Neural progenitor cell (in vitro differentiated cells): ENCODE results near the gene OPHN1. TPM values are rescaled to one million over a fixed set of nuclear protein-coding genes. Genes with fewer than 3 reads are reported as not detected.
"Not testable (repeated sequence)": the region's sequence is repeated elsewhere in the genome, so short reads cannot be mapped to it uniquely, and the experiment has no call there.

Experiments
- DNase-seq: peaks from one replicate; pipeline ENCODE4 v3.0.0-alpha.2; 2016; ENCODE audit warnings: low spot score
- H2AFZ ChIP-seq: fragments of 200-600 bp; sonication (generic); replicated peaks from 2 replicates; pipeline ENCODE4 v1.6.1; 2016; ENCODE audit warnings: antibody characterized with exemption
- H3F3A ChIP-seq: fragments of 200-600 bp; sonication (generic); 2 replicates; pipeline ENCODE4 v1.6.1; 2016; ENCODE audit warnings: antibody characterized with exemption, low read depth
- H3K27ac ChIP-seq: fragments of 200-600 bp; sonication (generic); 2 replicates; pipeline ENCODE4 v1.5.1; 2016; ENCODE audit warnings: mild to moderate bottlenecking
- H3K27me3 ChIP-seq: fragments of 200-600 bp; sonication (generic); 2 replicates; pipeline ENCODE4 v1.6.1; 2016; ENCODE audit warnings: mild to moderate bottlenecking, moderate library complexity
- H3K36me3 ChIP-seq: fragments of 200-600 bp; sonication (generic); 2 replicates; pipeline ENCODE4 v1.5.1; 2016
- H3K4me1 ChIP-seq: fragments of 200-600 bp; sonication (generic); 2 replicates; pipeline ENCODE4 v1.6.1; 2016; ENCODE audit warnings: mixed run types
- H3K4me2 ChIP-seq: fragments of 200-600 bp; sonication (generic); 2 replicates; pipeline ENCODE4 v1.6.1; 2016
- H3K4me3 ChIP-seq: fragments of 200-600 bp; sonication (generic); 2 replicates; pipeline ENCODE4 v1.5.1; 2016
- H3K79me2 ChIP-seq: fragments of 200-600 bp; sonication (generic); 2 replicates; pipeline ENCODE4 v1.6.1; 2016; ENCODE audit warnings: low read depth
- H3K9ac ChIP-seq: fragments of 200-600 bp; sonication (generic); 2 replicates; pipeline ENCODE4 v1.6.1; 2016
- H3K9me3 ChIP-seq: fragments of 200-600 bp; sonication (generic); 2 replicates; pipeline ENCODE4 v1.5.1; 2016; ENCODE audit warnings: low read depth
- H4K20me1 ChIP-seq: fragments of 200-600 bp; sonication (generic); 2 replicates; pipeline ENCODE4 v1.6.1; 2016; ENCODE audit warnings: low read depth
- H3K27ac Mint-ChIP-seq: 3 replicates; pipeline ENCODE4 v1.8.0; 2021; ENCODE audit warnings: mixed read lengths
- H3K27me3 Mint-ChIP-seq: 2 replicates; pipeline ENCODE4 v1.8.0; 2022; ENCODE audit warnings: low read depth, mild to moderate bottlenecking, inconsistent platforms, moderate library complexity, mixed read lengths; ENCODE audit not compliant: insufficient read depth
- H3K36me3 Mint-ChIP-seq: 3 replicates; pipeline ENCODE4 v1.8.0; 2021; ENCODE audit warnings: mixed read lengths
- H3K4me1 Mint-ChIP-seq: 3 replicates; pipeline ENCODE4 v1.8.0; 2021; ENCODE audit warnings: mixed read lengths
- H3K4me3 Mint-ChIP-seq: 3 replicates; pipeline ENCODE4 v1.8.0; 2021; ENCODE audit warnings: mild to moderate bottlenecking, moderate library complexity, mixed read lengths
- H3K9me3 Mint-ChIP-seq: 3 replicates; pipeline ENCODE4 v1.8.0; 2020; ENCODE audit warnings: mixed read lengths
- EZH2 ChIP-seq: fragments of 200-600 bp; sonication (generic); IDR thresholded peaks from 2 replicates; pipeline ENCODE4 v1.6.1; 2017; ENCODE audit warnings: antibody characterized with exemption, mild to moderate bottlenecking, moderate library complexity
- EZH2phosphoT487 ChIP-seq: fragments of 200-600 bp; sonication (generic); IDR thresholded peaks from 2 replicates; pipeline ENCODE4 v1.6.1; 2017; ENCODE audit warnings: antibody characterized with exemption
- total RNA-seq: library from RNA; depleted of rRNA; stranded (reverse); fragments of >200 nt; gene quantifications from 2 replicates; pipeline ENCODE4 v1.2.3, GENCODE V29; 2015; ENCODE audit warnings: low replicate concordance
- TF ChIP-seq, protein P1 (sequence below): fragments of 200-600 bp; sonication (generic); IDR thresholded peaks from 2 replicates; pipeline ENCODE4 v1.5.1; 2017; ENCODE audit warnings: antibody characterized with exemption, mild to moderate bottlenecking

The OPHN1 gene
- total RNA-seq, 1 donor from 2014 or later: 4.5 TPM

DNA sequence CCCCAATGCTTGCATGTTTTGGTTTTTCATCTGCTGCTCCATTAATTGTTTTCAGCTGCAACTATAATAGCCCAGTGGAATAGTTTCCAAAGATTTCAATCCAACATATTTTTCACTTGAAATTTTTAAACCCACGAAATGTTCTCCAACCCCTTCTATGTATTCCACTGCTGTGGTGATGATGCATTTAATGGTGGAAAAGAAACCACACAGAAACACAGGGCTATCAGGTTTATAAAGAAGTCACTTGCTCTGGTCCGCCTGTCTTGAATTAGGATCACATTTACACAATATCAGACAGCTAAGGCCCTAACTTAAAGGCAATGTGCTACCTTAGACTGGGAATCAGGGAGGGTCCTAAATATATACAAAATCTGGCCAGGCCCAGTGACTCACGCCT lies 35.0 kb downstream of the OPHN1 start:
- Mint-ChIP-seq H3K27ac (no peak overlapping the region), H3K4me3 (no peak overlapping the region), H3K4me1 (no peaks in the 10 kb centered on the region), H3K36me3 (no peaks in the 10 kb centered on the region), H3K9me3 (peaks cover 6% of the 10 kb centered on the region), H3K27me3 (peaks cover 4% of the 10 kb centered on the region)
- Histone ChIP-seq H3K4me2 (no peak overlapping the region), H3K27me3 (no peaks in the 10 kb centered on the region), H3K79me2 (no peaks in the 10 kb centered on the region), H3K9me3 (no peaks in the 10 kb centered on the region), H3K4me1 (no peaks in the 10 kb centered on the region), H2AFZ (no peak overlapping the region), H3K4me3 (no peak overlapping the region), H3K9ac (no peak overlapping the region), H3F3A (no peaks in the 10 kb centered on the region), H3K36me3 (no peaks in the 10 kb centered on the region), H3K27ac (no peak overlapping the region), H4K20me1 (no peaks in the 10 kb centered on the region)
- TF ChIP-seq EZH2phosphoT487 (no peak), EZH2 (no peak)
- TF ChIP-seq, protein P1, sequence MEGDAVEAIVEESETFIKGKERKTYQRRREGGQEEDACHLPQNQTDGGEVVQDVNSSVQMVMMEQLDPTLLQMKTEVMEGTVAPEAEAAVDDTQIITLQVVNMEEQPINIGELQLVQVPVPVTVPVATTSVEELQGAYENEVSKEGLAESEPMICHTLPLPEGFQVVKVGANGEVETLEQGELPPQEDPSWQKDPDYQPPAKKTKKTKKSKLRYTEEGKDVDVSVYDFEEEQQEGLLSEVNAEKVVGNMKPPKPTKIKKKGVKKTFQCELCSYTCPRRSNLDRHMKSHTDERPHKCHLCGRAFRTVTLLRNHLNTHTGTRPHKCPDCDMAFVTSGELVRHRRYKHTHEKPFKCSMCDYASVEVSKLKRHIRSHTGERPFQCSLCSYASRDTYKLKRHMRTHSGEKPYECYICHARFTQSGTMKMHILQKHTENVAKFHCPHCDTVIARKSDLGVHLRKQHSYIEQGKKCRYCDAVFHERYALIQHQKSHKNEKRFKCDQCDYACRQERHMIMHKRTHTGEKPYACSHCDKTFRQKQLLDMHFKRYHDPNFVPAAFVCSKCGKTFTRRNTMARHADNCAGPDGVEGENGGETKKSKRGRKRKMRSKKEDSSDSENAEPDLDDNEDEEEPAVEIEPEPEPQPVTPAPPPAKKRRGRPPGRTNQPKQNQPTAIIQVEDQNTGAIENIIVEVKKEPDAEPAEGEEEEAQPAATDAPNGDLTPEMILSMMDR: no peak
- DNase-seq: no peak

DNA sequence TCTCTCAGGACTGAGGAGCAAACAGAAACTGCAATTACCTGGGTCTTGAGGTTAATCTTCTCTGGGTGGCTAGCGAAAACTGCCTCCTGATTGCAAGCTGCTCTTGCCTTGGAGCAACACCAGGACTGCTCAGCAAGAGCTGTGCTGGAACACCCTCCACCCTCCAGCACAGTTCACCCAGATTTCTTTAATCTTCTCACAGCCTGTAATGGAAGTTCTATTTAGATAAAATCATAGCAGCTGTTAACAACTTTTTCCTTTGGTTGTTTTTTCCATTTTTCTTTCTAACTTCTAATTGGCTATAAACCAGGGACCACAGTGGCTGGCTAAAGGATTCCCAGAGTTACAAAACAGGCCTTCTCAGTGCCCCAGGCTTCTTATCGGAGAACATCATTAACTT lies 36.3 kb downstream of the OPHN1 start:
- Histone ChIP-seq H4K20me1 (no peaks in the 10 kb centered on the region), H3K27ac (no peak overlapping the region), H3F3A (no peaks in the 10 kb centered on the region), H3K4me1 (no peaks in the 10 kb centered on the region), H3K9me3 (no peaks in the 10 kb centered on the region), H3K4me2 (no peak overlapping the region), H2AFZ (no peak overlapping the region), H3K79me2 (no peaks in the 10 kb centered on the region), H3K36me3 (no peaks in the 10 kb centered on the region), H3K9ac (no peak overlapping the region), H3K27me3 (no peaks in the 10 kb centered on the region), H3K4me3 (no peak overlapping the region)
- no peak for TF ChIP-seq EZH2
- H3K27ac Mint-ChIP-seq: no peak overlapping the region
- H3K27me3 Mint-ChIP-seq: peaks cover 4% of the 10 kb centered on the region
- H3K4me1 Mint-ChIP-seq: no peaks in the 10 kb centered on the region
- no peaks in the 10 kb centered on the region for H3K36me3 Mint-ChIP-seq
- peaks cover 10% of the 10 kb centered on the region for H3K9me3 Mint-ChIP-seq
- no peak for DNase-seq
- no peak overlapping the region for H3K4me3 Mint-ChIP-seq

DNA sequence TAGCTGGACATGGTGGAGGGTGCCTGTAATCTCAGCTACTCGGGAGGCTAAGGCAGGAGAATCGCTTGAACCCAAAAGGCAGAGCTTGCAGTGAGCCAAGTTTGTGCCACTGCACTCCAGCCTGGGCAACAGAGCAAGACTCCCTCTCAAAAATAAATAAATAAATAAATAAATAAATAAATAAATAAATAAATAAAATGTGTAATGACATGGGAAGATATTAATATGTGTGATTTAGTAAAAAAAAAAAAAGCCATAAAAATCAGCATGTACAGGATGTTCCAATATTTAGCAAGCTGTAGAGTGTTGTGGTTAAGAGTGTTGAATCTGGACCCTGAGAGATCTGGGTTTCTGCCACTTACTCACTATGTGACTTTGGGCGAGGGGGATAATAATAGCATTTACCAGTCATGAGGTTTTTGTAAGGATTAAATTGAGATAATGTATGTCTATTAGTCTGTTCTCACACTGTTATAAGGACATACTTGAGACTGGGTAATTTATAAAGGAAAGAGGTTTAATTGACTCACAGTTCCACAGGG lies 43.8 kb downstream of the OPHN1 start:
- not testable (repeated sequence) for DNase-seq, H3K79me2 ChIP-seq, H4K20me1 ChIP-seq, H3K36me3 ChIP-seq, H3K4me3 Mint-ChIP-seq, H3K9me3 Mint-ChIP-seq, H3K27ac Mint-ChIP-seq, H3K4me2 ChIP-seq, H3K4me1 Mint-ChIP-seq, H3K4me1 ChIP-seq, H3K36me3 Mint-ChIP-seq, H3F3A ChIP-seq, H3K27me3 ChIP-seq, H3K4me3 ChIP-seq, H3K9me3 ChIP-seq, H2AFZ ChIP-seq, H3K9ac ChIP-seq, H3K27ac ChIP-seq, H3K27me3 Mint-ChIP-seq

DNA sequence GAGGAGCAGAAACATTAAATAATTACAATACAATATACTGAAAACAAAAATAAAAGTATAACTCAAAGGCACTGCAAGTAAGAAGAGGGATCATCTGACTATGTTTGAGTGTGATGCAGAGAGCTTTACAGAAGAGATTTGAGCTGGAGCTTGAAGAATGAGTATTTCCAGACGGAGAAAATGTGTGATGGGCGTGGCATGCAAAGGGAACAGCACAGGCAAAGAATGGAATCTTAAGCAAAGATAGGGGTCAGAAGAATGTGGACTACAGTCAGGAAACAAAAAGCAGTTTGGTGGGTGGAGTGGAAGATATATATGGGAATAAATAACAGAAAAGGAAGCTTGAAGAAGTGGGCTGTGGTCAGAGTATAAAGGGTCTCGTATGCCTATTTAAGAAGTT lies 45.5 kb downstream of the OPHN1 start:
- no peaks in the 10 kb centered on the region for H3K79me2 ChIP-seq
- no peaks in the 10 kb centered on the region for H3K36me3 Mint-ChIP-seq
- H3K27me3 ChIP-seq: no peaks in the 10 kb centered on the region
- TF ChIP-seq EZH2 (no peak), EZH2phosphoT487 (no peak)
- TF ChIP-seq, protein P1: no peak
- no peaks in the 10 kb centered on the region for H3K4me1 ChIP-seq
- no peak for DNase-seq
- H3K4me1 Mint-ChIP-seq: no peaks in the 10 kb centered on the region
- no peaks in the 10 kb centered on the region for H3K27me3 Mint-ChIP-seq
- H3K4me3 ChIP-seq: no peak overlapping the region
- H3K9me3 Mint-ChIP-seq: peaks cover 4% of the 10 kb centered on the region
- no peak overlapping the region for H3K4me3 Mint-ChIP-seq
- no peaks in the 10 kb centered on the region for H3K36me3 ChIP-seq
- no peak overlapping the region for H2AFZ ChIP-seq
- H3K27ac Mint-ChIP-seq: no peak overlapping the region
- H4K20me1 ChIP-seq: no peaks in the 10 kb centered on the region
- no peaks in the 10 kb centered on the region for H3K9me3 ChIP-seq
- no peak overlapping the region for H3K4me2 ChIP-seq
- H3K9ac ChIP-seq: no peak overlapping the region
- no peaks in the 10 kb centered on the region for H3F3A ChIP-seq
- no peak overlapping the region for H3K27ac ChIP-seq
